ENCODE results near the gene ADGRG1. TPM values are rescaled to one million over a fixed set of nuclear protein-coding genes. Genes with fewer than 3 reads are reported as not detected.

ADGRG1 gene
- total RNA-seq, 1 experiment from 2014 or later: 10.2 TPM

DNA sequence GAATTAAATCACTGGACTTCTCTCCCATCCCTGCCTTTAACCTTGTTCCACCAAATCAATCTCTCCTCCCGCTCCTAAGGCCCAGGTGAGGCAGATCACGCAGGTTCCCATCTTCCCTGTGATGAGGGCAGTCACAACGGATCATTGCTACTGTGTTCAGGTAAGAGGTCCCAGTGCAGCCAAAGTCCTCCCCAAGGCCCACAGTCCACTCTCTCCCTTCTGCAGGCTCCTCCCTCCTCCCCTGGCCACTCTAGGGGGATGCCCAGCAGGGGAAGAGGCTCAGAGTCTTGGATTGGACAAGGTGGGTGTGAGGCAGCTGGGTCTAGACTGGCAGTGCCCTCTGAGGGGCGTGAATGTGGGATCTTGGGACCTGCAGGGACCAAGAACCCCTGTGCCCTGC is 37.1 kb downstream of the ADGRG1 start:
- TF ChIP-seq, protein P1, sequence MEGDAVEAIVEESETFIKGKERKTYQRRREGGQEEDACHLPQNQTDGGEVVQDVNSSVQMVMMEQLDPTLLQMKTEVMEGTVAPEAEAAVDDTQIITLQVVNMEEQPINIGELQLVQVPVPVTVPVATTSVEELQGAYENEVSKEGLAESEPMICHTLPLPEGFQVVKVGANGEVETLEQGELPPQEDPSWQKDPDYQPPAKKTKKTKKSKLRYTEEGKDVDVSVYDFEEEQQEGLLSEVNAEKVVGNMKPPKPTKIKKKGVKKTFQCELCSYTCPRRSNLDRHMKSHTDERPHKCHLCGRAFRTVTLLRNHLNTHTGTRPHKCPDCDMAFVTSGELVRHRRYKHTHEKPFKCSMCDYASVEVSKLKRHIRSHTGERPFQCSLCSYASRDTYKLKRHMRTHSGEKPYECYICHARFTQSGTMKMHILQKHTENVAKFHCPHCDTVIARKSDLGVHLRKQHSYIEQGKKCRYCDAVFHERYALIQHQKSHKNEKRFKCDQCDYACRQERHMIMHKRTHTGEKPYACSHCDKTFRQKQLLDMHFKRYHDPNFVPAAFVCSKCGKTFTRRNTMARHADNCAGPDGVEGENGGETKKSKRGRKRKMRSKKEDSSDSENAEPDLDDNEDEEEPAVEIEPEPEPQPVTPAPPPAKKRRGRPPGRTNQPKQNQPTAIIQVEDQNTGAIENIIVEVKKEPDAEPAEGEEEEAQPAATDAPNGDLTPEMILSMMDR (IDR thresholded peaks at IDR 0.05; ENCODE audit: unreplicated experiment): no peak
- BruUV-seq (replicated peaks): no TSS peak
- intact Hi-C loops (cut with micrococcal nuclease): no loop called here
- Mint-ChIP-seq H3K4me3 (ENCODE audit: unreplicated experiment) (no peak overlapping the region), H3K4me1 (ENCODE audit: insufficient read depth, unreplicated experiment) (no peaks in the 10 kb centered on the region), H3K27me3 (ENCODE audit: insufficient read depth, unreplicated experiment) (no peaks in the 10 kb centered on the region), H3K27ac (ENCODE audit: low read depth, unreplicated experiment) (no peak overlapping the region), H3K36me3 (ENCODE audit: insufficient read depth, unreplicated experiment) (no peaks in the 10 kb centered on the region), H3K9me3 (ENCODE audit: unreplicated experiment) (no peaks in the 10 kb centered on the region)
- no peak for DNase-seq (ENCODE audit: unreplicated experiment)
- CTCF ChIA-PET: interaction anchor here (0.8 kb wide), 1 partner anchor 16 kb away, joined by 4 read pairs; no protein-coding TSS in a partner anchor
- POLR2A ChIA-PET: interaction anchor here (0.6 kb wide), 1 partner anchor 143 kb away, joined by 3 read pairs; no protein-coding TSS in a partner anchor

DNA sequence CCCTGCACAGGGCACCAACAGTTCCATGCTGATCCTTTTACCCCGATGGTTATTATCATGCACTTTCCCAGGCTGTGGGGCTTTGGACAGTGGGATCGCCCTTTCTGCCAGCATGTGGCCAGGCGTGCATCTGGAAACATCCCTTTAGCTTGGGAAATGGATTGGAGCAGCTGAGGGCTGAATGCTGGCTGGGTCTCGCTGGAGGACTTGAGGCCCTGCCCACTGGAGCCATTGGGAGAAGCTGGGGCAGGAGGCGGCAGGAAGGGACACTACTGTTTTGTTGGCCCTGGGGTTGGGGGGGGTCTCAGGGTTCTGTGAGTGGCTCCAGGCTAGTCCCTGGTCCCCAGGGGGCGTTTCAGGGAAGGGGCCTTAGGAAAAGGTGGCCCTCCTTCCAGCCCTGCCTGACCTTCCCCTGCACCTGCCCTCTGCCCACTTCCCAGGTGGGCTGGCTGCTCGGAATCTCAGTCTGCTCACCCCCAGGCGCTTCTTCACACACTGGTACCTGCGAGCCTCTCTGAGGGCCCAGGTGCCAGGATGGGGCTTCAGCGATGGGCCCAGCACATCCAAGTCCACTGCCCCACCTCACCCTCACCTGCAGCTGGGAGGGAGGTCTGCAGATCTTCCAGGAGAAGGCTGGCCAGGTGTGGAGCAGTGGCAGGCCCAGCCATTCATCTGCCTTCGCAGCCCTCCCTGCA is 38.1 kb downstream of the ADGRG1 start:
- intact Hi-C loops (cut with micrococcal nuclease): no loop called here
- DNase-seq (ENCODE audit: unreplicated experiment): no peak
- no peak overlapping the region for H3K4me3 Mint-ChIP-seq (ENCODE audit: unreplicated experiment)
- TF ChIP-seq, protein P1 (IDR thresholded peaks at IDR 0.05; ENCODE audit: unreplicated experiment): no peak
- ChIA-PET POLR2A (interaction anchor here (0.6 kb wide), 1 partner anchor 27 kb away, joined by 3 read pairs; no protein-coding TSS in a partner anchor), CTCF (interaction anchor here (0.8 kb wide), 1 partner anchor 17 kb away, joined by 4 read pairs; no protein-coding TSS in a partner anchor)
- no peaks in the 10 kb centered on the region for H3K36me3 Mint-ChIP-seq (ENCODE audit: insufficient read depth, unreplicated experiment)
- BruUV-seq (replicated peaks): no TSS peak
- no peaks in the 10 kb centered on the region for H3K4me1 Mint-ChIP-seq (ENCODE audit: insufficient read depth, unreplicated experiment)
- H3K9me3 Mint-ChIP-seq (ENCODE audit: unreplicated experiment): no peaks in the 10 kb centered on the region
- H3K27ac Mint-ChIP-seq (ENCODE audit: low read depth, unreplicated experiment): no peak overlapping the region
- H3K27me3 Mint-ChIP-seq (ENCODE audit: insufficient read depth, unreplicated experiment): no peaks in the 10 kb centered on the region

DNA sequence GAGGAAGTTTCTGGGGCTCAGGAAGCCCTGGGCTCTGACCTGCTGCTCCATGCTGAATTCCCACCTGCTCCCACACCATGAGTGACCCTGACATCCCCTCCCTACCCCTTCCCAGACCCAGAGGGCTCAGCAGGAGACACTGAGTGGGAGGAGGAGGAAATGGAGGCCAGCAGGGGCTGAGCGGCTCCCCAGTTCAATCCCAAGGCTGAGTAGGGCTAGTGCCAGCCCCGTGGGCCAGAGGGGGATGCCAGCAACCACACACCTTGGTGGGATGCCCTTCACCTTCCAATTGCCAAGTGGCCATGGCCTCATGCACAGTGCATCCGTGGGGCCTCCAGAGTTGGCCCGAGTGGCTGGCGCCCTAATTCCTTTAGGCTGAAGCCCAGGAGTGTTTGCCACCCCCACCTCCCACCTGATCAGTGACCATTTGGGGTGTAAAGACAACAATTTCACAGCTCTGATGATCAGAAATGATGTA is 38.7 kb downstream of the ADGRG1 start:
- no peaks in the 10 kb centered on the region for H3K36me3 Mint-ChIP-seq (ENCODE audit: insufficient read depth, unreplicated experiment)
- CTCF ChIA-PET: interaction anchor here (1.2 to 1.6 kb wide), 2 partner anchors 17 to 19 kb away, joined by 3 read pairs; no protein-coding TSS in a partner anchor
- no TSS peak for BruUV-seq (replicated peaks)

More for the DNA sequence above, 38.7 kb downstream of the ADGRG1 start:
- TF ChIP-seq, protein P1 (IDR thresholded peaks at IDR 0.05; ENCODE audit: unreplicated experiment): no peak
- POLR2A ChIA-PET: interaction anchor here (0.6 kb wide), 1 partner anchor 26 kb away, joined by 3 read pairs; no protein-coding TSS in a partner anchor
- H3K27me3 Mint-ChIP-seq (ENCODE audit: insufficient read depth, unreplicated experiment): no peaks in the 10 kb centered on the region
- DNase-seq (ENCODE audit: unreplicated experiment): no peak
- H3K4me1 Mint-ChIP-seq (ENCODE audit: insufficient read depth, unreplicated experiment): no peaks in the 10 kb centered on the region
- intact Hi-C loops (cut with micrococcal nuclease): no loop called here
- no peak overlapping the region for H3K4me3 Mint-ChIP-seq (ENCODE audit: unreplicated experiment)
- no peak overlapping the region for H3K27ac Mint-ChIP-seq (ENCODE audit: low read depth, unreplicated experiment)
- no peaks in the 10 kb centered on the region for H3K9me3 Mint-ChIP-seq (ENCODE audit: unreplicated experiment)
